CD14-positive monocyte (primary cell): ENCODE data around the gene METTL22. TPM values are rescaled to one million over a fixed set of nuclear protein-coding genes. Genes with fewer than 3 reads are reported as not detected.
A peak's percentile ranks its signal among the peaks of the same experiment; 100 is the strongest.

Experiments
- DNase-seq, 3 donors: peaks; one replicate each; pipeline ENCODE4 v3.0.0-alpha.2; 2011 to 2022
- H2AFZ ChIP-seq: 2 replicates; pipeline ENCODE4 v1.6.0; 2012; ENCODE audit warnings: mild to moderate bottlenecking, low read depth, low read length, inconsistent platforms; ENCODE audit not compliant: insufficient read depth, poor library complexity, severe bottlenecking
- H3K27ac ChIP-seq, 2 donors: 1 replicate in 1 of 2; 2 replicates in 1 of 2; pipeline ENCODE4 v1.5.1; 2012 to 2013; ENCODE audit warnings: low read length in 2 of 2, control low read depth in 1 of 2, inconsistent platforms in 1 of 2, low read depth in 1 of 2, mild to moderate bottlenecking in 1 of 2
- H3K27me3 ChIP-seq, 2 donors: one replicate each; pipeline versions ENCODE4 v1.6.0 to v1.6.1; 2011 to 2013; ENCODE audit warnings: low read length in 2 of 2; ENCODE audit not compliant: control insufficient read depth in 2 of 2, insufficient read depth in 2 of 2
- H3K36me3 ChIP-seq, 2 donors: replicated peaks in 1 of 2; 1 replicate in 1 of 2; 2 replicates in 1 of 2; pipeline versions ENCODE4 v1.5.1 to v1.6.1; 2012 to 2013; ENCODE audit warnings: low read length in 2 of 2, control low read depth in 1 of 2, inconsistent platforms in 1 of 2, mild to moderate bottlenecking in 1 of 2; ENCODE audit not compliant: insufficient read depth in 2 of 2, control insufficient read depth in 1 of 2
- H3K4me1 ChIP-seq, 2 donors: 1 replicate in 1 of 2; 2 replicates in 1 of 2; pipeline versions ENCODE4 v1.5.1 to v1.6.1; 2012 to 2013; ENCODE audit warnings: low read length in 2 of 2, control low read depth in 1 of 2, inconsistent platforms in 1 of 2, mild to moderate bottlenecking in 1 of 2, moderate library complexity in 1 of 2; ENCODE audit not compliant: insufficient read depth in 2 of 2, control insufficient read depth in 1 of 2
- H3K4me2 ChIP-seq: replicated peaks from 2 replicates; pipeline ENCODE3; 2012; ENCODE audit warnings: low read length, moderate library complexity, mild to moderate bottlenecking; ENCODE audit not compliant: poor library complexity, severe bottlenecking; ENCODE audit errors: extremely low read depth
- H3K4me3 ChIP-seq, 3 experiments: fragments of 200-600 bp in 1 of 3; sonication (generic) in 1 of 3; replicated peaks in 1 of 3; 1 replicate in 2 of 3; 2 replicates in 1 of 3; pipeline ENCODE4 v1.5.1; 2011 to 2013; ENCODE audit warnings: low read length in 3 of 3, mild to moderate bottlenecking in 3 of 3, control low read depth in 2 of 3, low read depth in 2 of 3, inconsistent platforms in 1 of 3, moderate library complexity in 1 of 3
- H3K79me2 ChIP-seq: 2 replicates; pipeline ENCODE4 v1.6.0; 2012; ENCODE audit warnings: mild to moderate bottlenecking, control low read depth, inconsistent platforms, low read length, moderate library complexity; ENCODE audit not compliant: insufficient read depth
- H3K9ac ChIP-seq: 2 replicates; pipeline ENCODE4 v1.6.0; 2017; ENCODE audit warnings: low read length, mild to moderate bottlenecking; ENCODE audit not compliant: insufficient read depth, poor library complexity, severe bottlenecking
- H3K9me3 ChIP-seq, 2 donors: replicated peaks in 1 of 2; 1 replicate in 1 of 2; 2 replicates in 1 of 2; pipeline versions ENCODE4 v1.5.1 to v1.6.1; 2012 to 2013; ENCODE audit warnings: low read length in 2 of 2, control low read depth in 1 of 2; ENCODE audit not compliant: control insufficient read depth in 1 of 2, insufficient read depth in 1 of 2
- H4K20me1 ChIP-seq: 2 replicates; pipeline ENCODE4 v1.6.0; 2012; ENCODE audit warnings: mild to moderate bottlenecking, low read length, control low read depth, moderate library complexity; ENCODE audit not compliant: insufficient read depth
- H3K27ac Mint-ChIP-seq, 7 donors: one replicate each; pipeline ENCODE4 v1.8.0; 2020; ENCODE audit warnings: mild to moderate bottlenecking in 7 of 7, mixed read lengths in 7 of 7, moderate library complexity in 6 of 7, inconsistent platforms in 2 of 7
- H3K27me3 Mint-ChIP-seq, 3 donors: one replicate each; pipeline ENCODE4 v1.8.0; 2021 to 2022; ENCODE audit warnings: low read depth in 3 of 3, mild to moderate bottlenecking in 3 of 3, mixed read lengths in 3 of 3, moderate library complexity in 3 of 3, inconsistent platforms in 1 of 3
- H3K36me3 Mint-ChIP-seq, 2 donors: one replicate each; pipeline ENCODE4 v1.8.0; 2020; ENCODE audit warnings: mixed read lengths in 2 of 2, inconsistent platforms in 1 of 2, mild to moderate bottlenecking in 1 of 2
- H3K4me1 Mint-ChIP-seq: one replicate; pipeline ENCODE4 v1.8.0; 2020; ENCODE audit warnings: mild to moderate bottlenecking, mixed read lengths
- H3K4me3 Mint-ChIP-seq, 2 donors: one replicate each; pipeline ENCODE4 v1.8.0; 2020; ENCODE audit warnings: mild to moderate bottlenecking in 2 of 2, mixed read lengths in 2 of 2, moderate library complexity in 1 of 2
- H3K9me3 Mint-ChIP-seq, 7 donors: one replicate each; pipeline ENCODE4 v1.8.0; 2020 to 2022; ENCODE audit warnings: mixed read lengths in 7 of 7, mild to moderate bottlenecking in 6 of 7, moderate library complexity in 6 of 7, inconsistent platforms in 2 of 7
- WGBS: methylation state at CpG from one replicate; pipeline ENCODE4 v1.1.5; 2013; ENCODE audit warnings: missing lambda C conversion rate; ENCODE audit not compliant: insufficient coverage; 5-methylcytosine and 5-hydroxymethylcytosine counted together
- intact Hi-C, 2 donors: fragments of 100-400 bp; cut with micrococcal nuclease; formaldehyde crosslinking; loops; one replicate each; pipeline versions ENCODE4 v1.15.0 to v1.15.1; 2023
- polyA plus RNA-seq, 3 donors: library from polyadenylated mRNA; depleted of rRNA in 1 of 3; unstranded in 2 of 3; stranded (reverse) in 1 of 3; fragments of 300-500 nt in 2 of 3; fragments of >200 nt in 1 of 3; fragmentation: Illumina TruSeq in 2 of 3; gene quantifications; 1 replicate in 2 of 3; 2 replicates in 1 of 3; pipeline ENCODE4 v1.2.3, GENCODE V29; 2012 to 2021
- TF ChIP-seq, protein P1 (sequence below): fragments of 200-600 bp; IDR thresholded peaks from one replicate; pipeline ENCODE4 v1.8.0; 2022; ENCODE audit warnings: antibody characterized with exemption, mild to moderate bottlenecking

METTL22 gene
- polyA plus RNA-seq, 3 donors, result 36.0 to 44.0 (median 38.9) TPM

GRCh38 chr16:8585041-8585440 lies 36.5 kb upstream of the METTL22 start:
- H3K4me3 Mint-ChIP-seq, result no peak overlapping the region

DNA sequence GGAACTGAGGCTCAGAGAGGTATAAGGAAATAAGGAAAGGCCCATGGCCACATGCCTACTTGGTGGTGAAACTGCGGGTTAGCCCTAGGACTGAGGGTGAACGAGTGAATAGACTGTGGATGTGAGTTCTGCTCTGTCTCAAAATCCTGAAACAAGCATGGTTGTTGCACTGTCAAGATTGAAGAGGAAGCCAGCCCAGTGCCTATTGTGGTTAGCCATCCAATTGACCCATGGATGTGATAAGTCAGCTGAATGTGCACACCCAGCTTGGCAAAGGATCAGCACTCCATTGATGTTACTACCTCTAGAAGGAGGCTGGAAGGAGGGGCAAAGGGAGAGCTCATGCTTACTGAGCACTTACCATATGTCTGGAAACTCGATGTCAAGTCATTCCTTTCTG lies 35.6 kb upstream of the METTL22 start:
- H3K79me2 ChIP-seq, result no peaks in the 10 kb centered on the region
- Mint-ChIP-seq H3K4me1 (peaks cover 10% of the 10 kb centered on the region), H3K27me3 (peaks cover 17 to 45% (median 32%) of the 10 kb centered on the region in 3 donors), H3K27ac (no peak overlapping the region), H3K36me3 (peaks cover 0 to 2% of the 10 kb centered on the region in 2 donors), H3K4me3 (no peak overlapping the region), H3K9me3 (peaks cover 0 to 16% (median 4%) of the 10 kb centered on the region in 7 donors)
- H3K9me3 ChIP-seq, result peaks cover 3 to 24% of the 10 kb centered on the region in 2 donors
- H3K36me3 ChIP-seq, result no peaks in the 10 kb centered on the region
- H2AFZ ChIP-seq, result no peak overlapping the region
- TF ChIP-seq, protein P1, sequence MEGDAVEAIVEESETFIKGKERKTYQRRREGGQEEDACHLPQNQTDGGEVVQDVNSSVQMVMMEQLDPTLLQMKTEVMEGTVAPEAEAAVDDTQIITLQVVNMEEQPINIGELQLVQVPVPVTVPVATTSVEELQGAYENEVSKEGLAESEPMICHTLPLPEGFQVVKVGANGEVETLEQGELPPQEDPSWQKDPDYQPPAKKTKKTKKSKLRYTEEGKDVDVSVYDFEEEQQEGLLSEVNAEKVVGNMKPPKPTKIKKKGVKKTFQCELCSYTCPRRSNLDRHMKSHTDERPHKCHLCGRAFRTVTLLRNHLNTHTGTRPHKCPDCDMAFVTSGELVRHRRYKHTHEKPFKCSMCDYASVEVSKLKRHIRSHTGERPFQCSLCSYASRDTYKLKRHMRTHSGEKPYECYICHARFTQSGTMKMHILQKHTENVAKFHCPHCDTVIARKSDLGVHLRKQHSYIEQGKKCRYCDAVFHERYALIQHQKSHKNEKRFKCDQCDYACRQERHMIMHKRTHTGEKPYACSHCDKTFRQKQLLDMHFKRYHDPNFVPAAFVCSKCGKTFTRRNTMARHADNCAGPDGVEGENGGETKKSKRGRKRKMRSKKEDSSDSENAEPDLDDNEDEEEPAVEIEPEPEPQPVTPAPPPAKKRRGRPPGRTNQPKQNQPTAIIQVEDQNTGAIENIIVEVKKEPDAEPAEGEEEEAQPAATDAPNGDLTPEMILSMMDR, result no peak
- 81% methylated on average over 3 of the region's 3 CpGs for WGBS
- no peak for DNase-seq
- H3K4me1 ChIP-seq, result peaks cover 7 to 9% of the 10 kb centered on the region in 2 donors
- no peaks in the 10 kb centered on the region for H4K20me1 ChIP-seq
- H3K9ac ChIP-seq, result no peak overlapping the region
- no peak overlapping the region for H3K27ac ChIP-seq
- intact Hi-C loops, result no loop called here
- peaks cover 38 to 48% of the 10 kb centered on the region in 2 donors for H3K27me3 ChIP-seq
- H3K4me3 ChIP-seq, result no peak overlapping the region
- no peak overlapping the region for H3K4me2 ChIP-seq

More at GRCh38 chr16:8585041-8585440, 36.5 kb upstream of the METTL22 start:
- H4K20me1 ChIP-seq, result no peaks in the 10 kb centered on the region
- Mint-ChIP-seq H3K27me3 (peaks cover 19 to 45% (median 32%) of the 10 kb centered on the region in 3 donors), H3K4me1 (peaks cover 10% of the 10 kb centered on the region), H3K9me3 (peaks cover 0 to 13% (median 3%) of the 10 kb centered on the region in 7 donors), H3K36me3 (peaks cover 0 to under 1% of the 10 kb centered on the region in 2 donors), H3K27ac (peak overlapping the region in 1 of 7 donors; percentile 14)
- no peak overlapping the region for H2AFZ ChIP-seq
- no peak overlapping the region for H3K9ac ChIP-seq
- no peaks in the 10 kb centered on the region for H3K79me2 ChIP-seq
- peaks cover 29 to 40% of the 10 kb centered on the region in 2 donors for H3K27me3 ChIP-seq
- no peak overlapping the region for H3K4me2 ChIP-seq
- intact Hi-C loops, result no loop called here
- TF ChIP-seq, protein P1, result no peak
- H3K9me3 ChIP-seq, result peaks cover 3 to 16% of the 10 kb centered on the region in 2 donors
- no peak overlapping the region for H3K4me3 ChIP-seq
- peaks cover 7 to 9% of the 10 kb centered on the region in 2 donors for H3K4me1 ChIP-seq
- DNase-seq, result no peak
- no peak overlapping the region for H3K27ac ChIP-seq
- WGBS, result no CpG with 5 or more reads among the region's 2 CpGs
- H3K36me3 ChIP-seq, result no peaks in the 10 kb centered on the region
